BJ (cell line): ENCODE data around the gene COG3. TPM values are rescaled to one million over a fixed set of nuclear protein-coding genes. Genes with fewer than 3 reads are reported as not detected.

Experiments
- CTCF ChIA-PET: fragments of 350-600 bp; formaldehyde crosslinking; extraction: SDS; loops from one replicate; lab custom pipeline; 2021; ENCODE audit warnings: antibody characterized with exemption, inconsistent platforms; lab: Yijun Ruan, JAX
- POLR2A ChIA-PET: fragments of 300-600 bp; sonication (Branson Sonifier 250); formaldehyde crosslinking; extraction: SDS; loops from one replicate; lab custom pipeline; 2021; ENCODE audit warnings: antibody characterized with exemption; lab: Charles Lee
- DNase-seq: peaks from one replicate; pipeline ENCODE4 v3.0.0-alpha.2; 2011; ENCODE audit warnings: low read depth
- H3K27me3 ChIP-seq: 2 replicates; pipeline ENCODE4 v1.6.0; 2011; ENCODE audit warnings: low read length; ENCODE audit not compliant: control insufficient read depth, insufficient read depth
- H3K36me3 ChIP-seq: 2 replicates; pipeline ENCODE4 v1.5.1; 2011; ENCODE audit warnings: low read length; ENCODE audit not compliant: control insufficient read depth, insufficient read depth
- H3K4me3 ChIP-seq: 2 replicates; pipeline ENCODE4 v1.5.1; 2011; ENCODE audit warnings: low read depth, mild to moderate bottlenecking, control low read depth, low read length
- CTCF ChIP-seq: IDR thresholded peaks from 2 replicates; pipeline ENCODE4 v1.5.1; 2011; ENCODE audit warnings: low read depth, mild to moderate bottlenecking, control low read depth, inconsistent platforms, low read length, moderate library complexity; ENCODE audit not compliant: insufficient read depth
- polyA plus RNA-seq: library from polyadenylated mRNA; depleted of rRNA; stranded (reverse); fragments of >200 nt; gene quantifications from 2 replicates; pipeline ENCODE4 v1.2.3, GENCODE V29; 2011

The COG3 gene
- polyA plus RNA-seq, 1 experiment: 13.9 TPM

- peaks cover 11% of the 10 kb centered on the region for H3K36me3 ChIP-seq
- H3K27me3 ChIP-seq: no peaks in the 10 kb centered on the region
- POLR2A ChIA-PET: no interaction called here
- no peak for TF ChIP-seq CTCF
- no peak for DNase-seq
- H3K4me3 ChIP-seq: no peak overlapping the region
- CTCF ChIA-PET: interaction anchor here (1.6 kb wide), 1 partner anchor 28 kb away, joined by 3 read pairs; no protein-coding TSS in a partner anchor
These were observed 73.6 kb downstream of the COG3 start for GRCh38 chr13:45538382-45538781.

GRCh38 chr13:45540195-45540594, 75.5 kb downstream of the COG3 start:
- no peak for TF ChIP-seq CTCF
- CTCF ChIA-PET: no interaction called here

GRCh38 chr13:45540864-45541263, 76.1 kb downstream of the COG3 start:
- ChIA-PET CTCF (no interaction called here), POLR2A (no interaction called here)
- Histone ChIP-seq H3K4me3 (no peak overlapping the region), H3K27me3 (no peaks in the 10 kb centered on the region), H3K36me3 (no peaks in the 10 kb centered on the region)
- DNase-seq: no peak
- no peak for TF ChIP-seq CTCF

More at GRCh38 chr13:45540195-45540594, 75.5 kb downstream of the COG3 start:
- Histone ChIP-seq H3K27me3 (no peaks in the 10 kb centered on the region), H3K4me3 (no peak overlapping the region), H3K36me3 (peaks cover 4% of the 10 kb centered on the region)
- POLR2A ChIA-PET: no interaction called here
- DNase-seq: no peak

- no peak for TF ChIP-seq CTCF
- POLR2A ChIA-PET: no interaction called here
- Histone ChIP-seq H3K36me3 (no peaks in the 10 kb centered on the region), H3K27me3 (no peaks in the 10 kb centered on the region), H3K4me3 (no peak overlapping the region)
- no peak for DNase-seq
- CTCF ChIA-PET: no interaction called here
These were observed 77.1 kb downstream of the COG3 start for GRCh38 chr13:45541806-45542205.

- CTCF ChIA-PET: no interaction called here
- TF ChIP-seq CTCF: no peak
- POLR2A ChIA-PET: no interaction called here
These were observed 77.7 kb downstream of the COG3 start for GRCh38 chr13:45542391-45542790.

More at GRCh38 chr13:45542391-45542790, 77.7 kb downstream of the COG3 start:
- no peak for DNase-seq
- no peaks in the 10 kb centered on the region for H3K36me3 ChIP-seq
- H3K27me3 ChIP-seq: no peaks in the 10 kb centered on the region; the same call in 1 of the 2 replicates
- H3K4me3 ChIP-seq: no peak overlapping the region
